Measurements from ENCODE around the gene RAPGEF3.

GRCh38 chr12:47722941-47723631, 35.6 kb downstream of the RAPGEF3 start:
- TF ChIP-seq BCL11A (IDR thresholded peaks at IDR 0.05; ENCODE audit: low read depth in 2 of 2, low read length in 2 of 2) (no peak), POLR2A (IDR thresholded peaks at IDR 0.05; ENCODE audit: control extremely low read depth in 1 of 2, low read depth in 2 of 2, low read length in 2 of 2) (no peak), CTCF (IDR thresholded peaks at IDR 0.05; ENCODE audit: control extremely low read depth in 1 of 3, insufficient read depth in 1 of 3, low read depth in 1 of 3, low read length in 3 of 3) (no peak), SIN3A (conservative IDR thresholded peaks at IDR 0.05 in 1 of 2, IDR thresholded peaks at IDR 0.05 in 1 of 2; ENCODE audit: low read depth in 1 of 2, low read length in 2 of 2) (no peak), TAF7 (optimal IDR thresholded peaks at IDR 0.05; ENCODE audit: borderline replicate concordance, low read depth, low read length) (no peak)

Data from H1 (cell line).